GM10266 (cell line): ENCODE results near the gene MIDN.

Source experiments
- DNase-seq: peaks from one replicate; pipeline ENCODE4 v3.0.0; 2012; ENCODE audit errors: extremely low spot score
- CTCF ChIP-seq: IDR thresholded peaks from 2 replicates; pipeline ENCODE4 v1.5.1; 2012; ENCODE audit warnings: mild to moderate bottlenecking, low read depth; ENCODE audit not compliant: control insufficient read depth, insufficient read depth; ENCODE audit errors: missing control alignments

MIDN gene

GRCh38 chr19:1230783-1231489 is 17.4 kb upstream of the MIDN start:
- DNase-seq, result no peak
- TF ChIP-seq CTCF, result no peak

- no peak for DNase-seq
- no peak for TF ChIP-seq CTCF
Measured at GRCh38 chr19:1231729-1232637, 16.4 kb upstream of the MIDN start.

GRCh38 chr19:1232652-1233072 is 15.7 kb upstream of the MIDN start:
- DNase-seq, result no peak
- TF ChIP-seq CTCF, result no peak

- DNase-seq, result no peak
- no peak for TF ChIP-seq CTCF
Measured at GRCh38 chr19:1233115-1233667, 15.2 kb upstream of the MIDN start.

GRCh38 chr19:1234051-1234954 is 14.1 kb upstream of the MIDN start:
- TF ChIP-seq CTCF, result no peak
- no peak for DNase-seq

- no peak for DNase-seq
- TF ChIP-seq CTCF, result no peak
Measured at GRCh38 chr19:1234955-1235380, 13.4 kb upstream of the MIDN start.
